MM.1S (cell line): ENCODE data around the gene DDX54.

ENCODE experiments used
- DNase-seq: peaks from one replicate; pipeline ENCODE4 v3.0.0-alpha.2; 2015
- H2AFZ ChIP-seq: fragments of 300-600 bp; sonication (generic); 2 replicates; pipeline ENCODE4 v1.6.0; 2016; ENCODE audit warnings: antibody characterized with exemption, low read length
- H3F3A ChIP-seq: fragments of 300-600 bp; sonication (generic); 2 replicates; pipeline ENCODE4 v1.6.1; 2016; ENCODE audit warnings: mild to moderate bottlenecking, antibody characterized with exemption, low read length, moderate library complexity, mixed read lengths; ENCODE audit not compliant: insufficient read depth
- H3K27ac ChIP-seq: fragments of 300-600 bp; sonication (generic); 2 replicates; pipeline ENCODE4 v1.5.1; 2016; ENCODE audit warnings: mild to moderate bottlenecking, low read length
- H3K27me3 ChIP-seq: fragments of 300-600 bp; sonication (generic); replicated peaks from 2 replicates; pipeline ENCODE4 v1.6.0; 2016; ENCODE audit warnings: low read length; ENCODE audit not compliant: insufficient read depth
- H3K36me3 ChIP-seq: fragments of 300-600 bp; sonication (generic); replicated peaks from 2 replicates; pipeline ENCODE4 v1.6.1; 2016; ENCODE audit warnings: mild to moderate bottlenecking, low read length, mixed read lengths; ENCODE audit not compliant: insufficient read depth
- H3K4me1 ChIP-seq: fragments of 300-600 bp; sonication (generic); 2 replicates; pipeline ENCODE4 v1.6.1; 2016; ENCODE audit warnings: low read length, mixed read lengths
- H3K4me2 ChIP-seq: fragments of 300-600 bp; sonication (generic); 2 replicates; pipeline ENCODE4 v1.6.0; 2016; ENCODE audit warnings: low read depth, low read length
- H3K4me3 ChIP-seq: fragments of 300-600 bp; sonication (generic); 2 replicates; pipeline ENCODE4 v1.5.1; 2016; ENCODE audit warnings: low read length, mixed read lengths
- H3K79me2 ChIP-seq: fragments of 300-600 bp; sonication (generic); 2 replicates; pipeline ENCODE4 v1.6.1; 2016; ENCODE audit warnings: mixed run types, low read length, mixed read lengths
- H3K9ac ChIP-seq: fragments of 300-600 bp; sonication (generic); 2 replicates; pipeline ENCODE4 v1.6.1; 2016; ENCODE audit warnings: low read length, mixed read lengths
- H3K9me2 ChIP-seq: fragments of 300-600 bp; sonication (generic); replicated peaks from 2 replicates; pipeline ENCODE4 v1.6.1; 2016; ENCODE audit warnings: mild to moderate bottlenecking, low read length, mixed read lengths; ENCODE audit not compliant: insufficient read depth
- H3K9me3 ChIP-seq: fragments of 300-600 bp; sonication (generic); replicated peaks from 2 replicates; pipeline ENCODE4 v1.6.1; 2016; ENCODE audit warnings: mild to moderate bottlenecking, low read length, mixed read lengths; ENCODE audit not compliant: insufficient read depth
- H4K20me1 ChIP-seq: fragments of 300-600 bp; sonication (generic); 2 replicates; pipeline ENCODE4 v1.6.1; 2016; ENCODE audit warnings: mild to moderate bottlenecking, low read length, moderate library complexity, mixed read lengths; ENCODE audit not compliant: insufficient read depth
- EZH2 ChIP-seq: fragments of 300-600 bp; sonication (generic); optimal IDR thresholded peaks from 2 replicates; pipeline ENCODE3; 2017; ENCODE audit warnings: low read depth, mild to moderate bottlenecking, antibody characterized with exemption, low read length, mixed read lengths
- EZH2phosphoT487 ChIP-seq: fragments of 300-600 bp; sonication (generic); IDR thresholded peaks from 2 replicates; pipeline ENCODE4 v1.6.1; 2018; ENCODE audit warnings: antibody characterized with exemption, low read length
- TF ChIP-seq, protein P1 (sequence below): fragments of 300-600 bp; sonication (generic); IDR thresholded peaks from 2 replicates; pipeline ENCODE4 v1.5.1; 2016; ENCODE audit warnings: antibody characterized with exemption, low read length, mixed read lengths

DDX54 gene

DNA sequence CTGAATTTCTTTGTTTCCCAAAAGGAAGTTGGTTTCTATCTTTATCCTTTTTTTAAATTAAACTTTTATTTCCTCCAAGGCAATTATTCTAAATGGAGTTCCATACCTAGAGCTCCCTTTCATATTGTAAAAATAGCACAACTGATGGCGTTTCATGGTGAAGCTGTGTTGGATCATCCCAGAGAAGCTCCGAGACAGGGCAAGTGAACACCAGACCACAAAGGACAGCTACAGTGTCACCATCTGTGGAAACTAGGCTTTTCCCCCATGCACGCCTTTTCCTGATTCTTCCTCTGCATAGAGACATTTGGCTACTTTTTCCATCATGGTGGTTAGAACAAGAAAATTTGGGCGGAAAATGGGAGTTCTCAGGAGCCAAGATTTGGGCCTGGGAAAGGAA lies 48.7 kb upstream of the DDX54 start:
- TF ChIP-seq, protein P1, sequence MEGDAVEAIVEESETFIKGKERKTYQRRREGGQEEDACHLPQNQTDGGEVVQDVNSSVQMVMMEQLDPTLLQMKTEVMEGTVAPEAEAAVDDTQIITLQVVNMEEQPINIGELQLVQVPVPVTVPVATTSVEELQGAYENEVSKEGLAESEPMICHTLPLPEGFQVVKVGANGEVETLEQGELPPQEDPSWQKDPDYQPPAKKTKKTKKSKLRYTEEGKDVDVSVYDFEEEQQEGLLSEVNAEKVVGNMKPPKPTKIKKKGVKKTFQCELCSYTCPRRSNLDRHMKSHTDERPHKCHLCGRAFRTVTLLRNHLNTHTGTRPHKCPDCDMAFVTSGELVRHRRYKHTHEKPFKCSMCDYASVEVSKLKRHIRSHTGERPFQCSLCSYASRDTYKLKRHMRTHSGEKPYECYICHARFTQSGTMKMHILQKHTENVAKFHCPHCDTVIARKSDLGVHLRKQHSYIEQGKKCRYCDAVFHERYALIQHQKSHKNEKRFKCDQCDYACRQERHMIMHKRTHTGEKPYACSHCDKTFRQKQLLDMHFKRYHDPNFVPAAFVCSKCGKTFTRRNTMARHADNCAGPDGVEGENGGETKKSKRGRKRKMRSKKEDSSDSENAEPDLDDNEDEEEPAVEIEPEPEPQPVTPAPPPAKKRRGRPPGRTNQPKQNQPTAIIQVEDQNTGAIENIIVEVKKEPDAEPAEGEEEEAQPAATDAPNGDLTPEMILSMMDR, result no peak
- no peak for TF ChIP-seq EZH2phosphoT487
- no peak for TF ChIP-seq EZH2
- H4K20me1 ChIP-seq, result no peaks in the 10 kb centered on the region
- peaks cover 9% of the 10 kb centered on the region; the same call in 1 of the 2 replicates for H3F3A ChIP-seq
- no peak overlapping the region for H3K4me2 ChIP-seq
- H3K79me2 ChIP-seq, result 0 out of 2 replicates have a peak, but pooled peaks cover 3% of the 10 kb centered on the region
- H3K4me1 ChIP-seq, result peaks cover 13% of the 10 kb centered on the region
- no peak overlapping the region for H3K27ac ChIP-seq
- no peak for DNase-seq
- H3K27me3 ChIP-seq, result no peaks in the 10 kb centered on the region
- no peaks in the 10 kb centered on the region for H3K9me3 ChIP-seq
- no peaks in the 10 kb centered on the region for H3K9me2 ChIP-seq
- H3K36me3 ChIP-seq, result no peaks in the 10 kb centered on the region
- H2AFZ ChIP-seq, result no peak overlapping the region
- no peak overlapping the region for H3K9ac ChIP-seq
- H3K4me3 ChIP-seq, result no peak overlapping the region

DNA sequence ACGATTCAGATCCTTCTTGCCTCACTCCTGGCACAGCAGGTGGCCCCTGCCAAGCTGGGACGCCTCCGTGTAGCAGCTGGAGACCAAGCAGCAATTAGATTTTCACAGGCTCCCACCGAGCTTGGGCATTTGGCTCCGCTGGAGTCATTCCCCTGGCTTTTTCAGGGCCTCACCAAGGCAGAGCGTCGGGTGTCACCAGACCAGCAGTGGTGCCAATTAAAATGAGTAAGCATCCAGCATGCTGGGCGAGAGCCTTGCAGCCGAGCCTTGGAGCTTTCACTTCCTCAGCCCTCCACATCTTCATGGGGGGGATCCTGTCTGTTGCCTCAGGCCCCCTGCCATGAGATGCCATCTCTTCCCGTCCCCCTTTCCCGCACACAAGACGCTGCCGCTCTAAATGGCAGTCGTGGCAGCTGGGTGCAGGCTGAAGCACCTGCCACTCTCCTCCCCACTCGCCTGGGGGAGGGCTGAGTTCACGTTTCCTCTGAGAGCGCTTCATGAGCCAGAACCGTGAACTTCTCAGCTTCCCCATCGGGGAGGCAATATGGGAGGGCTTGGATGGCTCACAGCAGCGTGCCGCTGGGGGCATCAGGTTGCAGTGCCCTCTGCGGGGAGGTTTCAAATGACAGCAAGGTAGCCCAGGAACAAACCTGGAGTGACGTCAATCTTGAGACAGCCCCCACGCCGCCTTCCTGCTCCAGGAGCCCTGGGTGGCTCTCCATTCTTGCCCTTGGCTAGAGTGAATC lies 47.7 kb upstream of the DDX54 start:
- Histone ChIP-seq H3K9me2 (no peaks in the 10 kb centered on the region), H3K27ac (no peak overlapping the region), H3K36me3 (no peaks in the 10 kb centered on the region), H3K27me3 (no peaks in the 10 kb centered on the region), H4K20me1 (no peaks in the 10 kb centered on the region), H3K9me3 (no peaks in the 10 kb centered on the region), H3K4me1 (peaks cover 21% of the 10 kb centered on the region), H3K79me2 (0 out of 2 replicates have a peak, but pooled peaks cover 3% of the 10 kb centered on the region), H3K9ac (no peak overlapping the region), H3K4me2 (no peak overlapping the region), H2AFZ (no peak overlapping the region), H3K4me3 (no peak overlapping the region), H3F3A (peaks cover 14% of the 10 kb centered on the region; the same call in 1 of the 2 replicates)
- no peak for DNase-seq
- no peak for TF ChIP-seq EZH2phosphoT487
- TF ChIP-seq, protein P1, result no peak
- TF ChIP-seq EZH2, result no peak

DNA sequence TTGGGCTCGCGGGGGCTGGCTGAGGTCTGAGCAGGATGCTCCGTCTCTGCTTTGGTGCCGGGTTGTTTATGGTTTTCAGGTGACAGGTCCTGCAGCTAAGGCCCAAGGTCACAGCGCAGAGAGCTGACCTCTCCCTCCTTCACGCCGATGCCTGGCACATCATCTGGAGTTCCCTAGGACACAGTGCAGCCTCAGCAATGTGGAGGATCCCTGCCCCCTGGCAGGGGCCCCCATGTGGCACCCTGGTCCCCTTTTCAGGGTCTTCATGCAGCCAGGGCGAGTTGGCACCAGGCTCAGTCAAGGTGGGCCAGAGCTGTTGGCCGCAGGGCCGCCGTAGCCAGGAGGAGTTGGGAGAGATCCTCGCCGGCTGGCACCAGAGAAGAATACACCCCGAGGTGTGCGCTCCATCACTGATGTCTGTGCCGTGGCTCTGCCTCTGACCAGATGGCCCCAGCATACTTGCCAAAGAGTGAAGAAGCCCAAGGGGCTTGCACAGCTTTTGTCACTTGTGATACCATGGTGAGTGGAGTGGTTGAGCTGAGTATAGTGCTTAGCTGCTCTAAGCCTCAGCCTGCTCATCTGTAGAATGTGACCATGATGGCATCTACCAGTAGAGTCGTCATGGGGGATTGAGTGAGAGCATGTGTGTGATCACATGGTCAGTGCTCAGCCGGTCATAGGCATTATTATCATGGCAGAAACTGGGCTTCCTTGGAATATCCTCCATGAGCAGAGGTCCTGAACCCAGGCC lies 47.0 kb upstream of the DDX54 start:
- Histone ChIP-seq H3K9me2 (no peaks in the 10 kb centered on the region), H3K27ac (no peak overlapping the region), H4K20me1 (no peaks in the 10 kb centered on the region), H3K4me1 (peaks cover 21% of the 10 kb centered on the region), H2AFZ (no peak overlapping the region), H3K4me3 (no peak overlapping the region), H3K4me2 (no peak overlapping the region), H3K36me3 (no peaks in the 10 kb centered on the region), H3F3A (peaks cover 14% of the 10 kb centered on the region; the same call in 1 of the 2 replicates), H3K79me2 (0 out of 2 replicates have a peak, but pooled peaks cover 3% of the 10 kb centered on the region), H3K9me3 (no peaks in the 10 kb centered on the region), H3K27me3 (no peaks in the 10 kb centered on the region), H3K9ac (no peak overlapping the region)
- no peak for DNase-seq
- TF ChIP-seq EZH2phosphoT487 (no peak), EZH2 (no peak)
- TF ChIP-seq, protein P1, result no peak
